ENCODE measurements around the gene RPTOR.

DNA sequence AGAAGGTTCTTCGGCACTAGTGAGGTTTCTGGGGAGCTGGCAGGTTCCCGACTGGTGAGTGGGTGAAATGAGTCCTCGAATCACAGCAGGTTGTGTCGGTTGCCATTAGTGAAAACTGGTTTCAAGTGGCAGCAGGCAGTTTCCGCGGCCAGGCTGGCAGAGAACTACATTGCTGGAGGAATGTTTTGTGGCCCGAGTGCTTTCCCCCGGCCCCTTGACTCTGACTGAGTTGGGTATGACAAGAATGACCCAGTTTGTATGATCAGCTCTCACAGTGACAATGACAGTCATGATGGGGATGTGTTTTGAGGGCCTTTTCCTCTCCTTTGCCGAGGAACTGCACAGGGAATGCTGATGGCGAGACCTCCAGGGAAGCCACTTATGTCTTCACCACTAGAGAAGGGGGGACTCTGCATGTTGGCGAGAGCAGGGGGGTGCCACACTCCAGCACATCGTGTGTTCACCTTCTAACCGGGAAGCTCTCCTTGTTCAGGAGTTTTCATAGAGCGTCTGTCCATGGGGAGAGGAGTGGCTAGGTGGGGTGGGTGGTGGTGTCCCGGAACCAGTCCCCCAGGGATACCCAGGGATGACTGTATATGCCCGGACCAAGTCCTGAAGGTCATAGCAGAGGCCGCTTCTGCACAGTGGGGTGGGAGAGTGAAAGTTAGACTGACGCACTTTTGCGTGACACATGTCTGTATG is 241.0 kb downstream of the RPTOR start:
- TF ChIP-seq, protein P1, sequence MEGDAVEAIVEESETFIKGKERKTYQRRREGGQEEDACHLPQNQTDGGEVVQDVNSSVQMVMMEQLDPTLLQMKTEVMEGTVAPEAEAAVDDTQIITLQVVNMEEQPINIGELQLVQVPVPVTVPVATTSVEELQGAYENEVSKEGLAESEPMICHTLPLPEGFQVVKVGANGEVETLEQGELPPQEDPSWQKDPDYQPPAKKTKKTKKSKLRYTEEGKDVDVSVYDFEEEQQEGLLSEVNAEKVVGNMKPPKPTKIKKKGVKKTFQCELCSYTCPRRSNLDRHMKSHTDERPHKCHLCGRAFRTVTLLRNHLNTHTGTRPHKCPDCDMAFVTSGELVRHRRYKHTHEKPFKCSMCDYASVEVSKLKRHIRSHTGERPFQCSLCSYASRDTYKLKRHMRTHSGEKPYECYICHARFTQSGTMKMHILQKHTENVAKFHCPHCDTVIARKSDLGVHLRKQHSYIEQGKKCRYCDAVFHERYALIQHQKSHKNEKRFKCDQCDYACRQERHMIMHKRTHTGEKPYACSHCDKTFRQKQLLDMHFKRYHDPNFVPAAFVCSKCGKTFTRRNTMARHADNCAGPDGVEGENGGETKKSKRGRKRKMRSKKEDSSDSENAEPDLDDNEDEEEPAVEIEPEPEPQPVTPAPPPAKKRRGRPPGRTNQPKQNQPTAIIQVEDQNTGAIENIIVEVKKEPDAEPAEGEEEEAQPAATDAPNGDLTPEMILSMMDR (IDR thresholded peaks at IDR 0.05): no peak
- no peak for TF ChIP-seq POLR2A (IDR thresholded peaks at IDR 0.05)
